GM18868 (cell line): ENCODE data around the gene SNX8.
A peak's percentile ranks its signal among the peaks of the same experiment; 100 is the strongest.

Experiments
- ATAC-seq: cut with Tn5 transposase; IDR thresholded peaks from one replicate; pipeline ENCODE4 v1.9.1; 2021; ENCODE audit warnings: mild to moderate bottlenecking, moderate library complexity; ENCODE audit not compliant: unreplicated experiment

Gene SNX8

DNA sequence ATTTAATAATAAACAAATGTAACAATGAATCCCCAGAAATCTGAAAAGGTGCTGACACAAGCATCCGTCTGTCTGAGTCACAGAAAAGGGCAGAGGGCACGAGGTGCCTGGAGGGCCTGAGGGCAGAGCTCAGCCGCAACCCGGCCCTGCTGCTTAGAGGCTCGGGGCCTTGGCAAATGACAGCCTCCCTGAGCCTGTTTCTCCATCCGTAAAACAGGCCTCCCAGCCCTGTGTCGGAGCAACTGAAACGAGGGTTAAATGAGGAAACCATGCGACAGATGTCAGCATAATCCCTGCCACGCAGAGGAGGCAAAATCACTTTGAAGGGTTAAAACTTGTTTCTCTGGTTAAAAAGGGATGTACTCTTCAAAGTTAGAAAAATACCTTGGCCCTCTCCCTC, 47.3 kb downstream of the SNX8 start:
- no peak for ATAC-seq

DNA sequence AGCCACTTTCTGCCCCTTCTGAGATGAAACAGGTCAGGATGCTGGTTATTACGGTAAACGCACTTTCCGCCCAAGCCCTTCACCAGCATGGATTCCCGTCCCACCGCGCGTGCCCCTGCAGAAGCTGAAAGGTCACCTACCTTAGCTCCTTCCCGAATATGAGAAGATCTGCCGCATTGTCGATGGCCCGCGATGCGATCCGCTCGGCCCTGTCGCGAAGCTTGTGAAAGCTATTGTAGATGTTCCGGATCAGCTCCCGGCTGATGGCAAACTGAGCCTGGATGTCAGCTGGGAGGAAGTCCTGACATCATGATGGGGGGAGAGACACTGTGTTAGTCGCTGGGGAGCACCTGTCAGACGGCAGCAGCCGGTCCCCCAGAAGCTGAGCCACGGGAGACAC, 50.1 kb downstream of the SNX8 start:
- ATAC-seq: no peak

DNA sequence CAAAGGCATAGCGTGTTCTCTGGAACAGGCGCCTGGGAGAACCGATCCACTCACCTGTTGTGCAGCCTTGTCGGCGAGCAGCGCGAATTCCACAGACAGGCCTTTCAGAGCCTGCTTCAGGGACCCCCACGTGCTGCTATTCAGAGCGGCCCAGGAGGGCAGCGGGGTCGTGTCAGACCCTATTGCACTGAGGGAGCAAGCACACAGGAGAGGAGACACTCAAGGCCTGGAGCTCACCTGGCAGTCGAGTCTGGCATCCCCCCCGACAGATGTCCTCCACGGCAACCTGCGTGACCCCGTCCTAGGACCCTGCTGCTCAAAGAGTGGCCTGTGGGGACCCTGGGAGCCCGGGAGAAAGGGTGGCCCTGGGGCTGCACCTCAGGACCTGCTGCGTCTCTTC, 51.1 kb downstream of the SNX8 start:
- ATAC-seq: no peak

DNA sequence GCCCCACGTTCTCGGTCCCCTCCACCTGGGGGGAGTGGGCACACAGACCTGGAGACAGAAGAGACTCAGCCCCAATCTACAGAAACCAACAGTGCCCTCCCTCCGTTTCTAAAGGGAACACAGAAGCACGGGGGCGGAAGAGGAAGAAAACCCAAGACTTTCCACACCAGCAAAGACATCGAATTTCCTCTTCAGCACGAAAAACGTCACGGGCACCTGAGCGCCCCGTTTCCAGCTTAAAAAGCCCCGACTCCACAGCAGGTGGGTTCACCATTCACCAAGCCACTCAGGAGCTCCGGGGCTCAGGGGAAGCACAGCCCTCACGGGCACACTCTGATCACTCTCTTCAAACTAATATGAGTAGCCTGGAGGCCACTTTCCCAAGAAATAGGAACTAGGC, 52.6 kb downstream of the SNX8 start:
- peak; percentile 42 for ATAC-seq

DNA sequence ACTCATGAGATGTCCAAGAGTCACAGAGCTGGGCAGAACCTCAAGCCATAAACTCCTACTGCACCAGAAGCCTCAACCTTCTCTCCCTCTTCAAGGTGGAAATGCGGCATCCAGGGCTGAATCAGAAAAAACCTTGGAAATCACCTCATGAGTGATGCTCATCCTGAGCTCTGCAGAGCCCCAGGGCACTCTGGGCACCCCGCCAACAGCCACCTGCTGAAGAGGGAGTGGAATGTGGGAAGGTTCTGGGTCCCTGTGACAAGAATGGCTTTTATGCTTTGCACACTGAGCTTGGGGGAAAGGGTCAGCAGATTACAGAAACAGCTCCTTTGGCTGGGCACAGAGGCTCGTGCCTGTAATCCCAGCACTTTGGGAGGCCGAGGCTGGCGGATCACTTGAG, 53.4 kb downstream of the SNX8 start:
- ATAC-seq: no peak

DNA sequence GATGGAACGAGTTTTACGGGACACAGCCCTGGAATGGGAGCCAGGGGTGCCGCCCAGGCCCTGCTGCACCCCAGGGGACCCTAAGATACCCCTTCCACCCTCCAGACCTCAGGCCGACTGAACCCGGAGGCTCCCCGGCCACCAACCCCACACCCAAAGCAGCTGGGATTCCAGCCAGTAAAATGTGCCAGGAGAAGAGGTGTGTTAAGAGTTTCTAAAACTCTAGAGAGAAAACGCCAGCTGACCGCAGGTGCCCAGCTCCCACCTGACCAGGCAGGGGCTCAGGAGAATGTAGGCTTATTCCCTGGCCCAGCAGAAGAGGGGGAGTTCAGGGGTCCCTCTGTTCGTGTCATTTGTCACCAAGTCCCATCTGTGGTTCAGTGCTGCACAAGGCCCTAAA, 54.8 kb downstream of the SNX8 start:
- ATAC-seq: no peak

DNA sequence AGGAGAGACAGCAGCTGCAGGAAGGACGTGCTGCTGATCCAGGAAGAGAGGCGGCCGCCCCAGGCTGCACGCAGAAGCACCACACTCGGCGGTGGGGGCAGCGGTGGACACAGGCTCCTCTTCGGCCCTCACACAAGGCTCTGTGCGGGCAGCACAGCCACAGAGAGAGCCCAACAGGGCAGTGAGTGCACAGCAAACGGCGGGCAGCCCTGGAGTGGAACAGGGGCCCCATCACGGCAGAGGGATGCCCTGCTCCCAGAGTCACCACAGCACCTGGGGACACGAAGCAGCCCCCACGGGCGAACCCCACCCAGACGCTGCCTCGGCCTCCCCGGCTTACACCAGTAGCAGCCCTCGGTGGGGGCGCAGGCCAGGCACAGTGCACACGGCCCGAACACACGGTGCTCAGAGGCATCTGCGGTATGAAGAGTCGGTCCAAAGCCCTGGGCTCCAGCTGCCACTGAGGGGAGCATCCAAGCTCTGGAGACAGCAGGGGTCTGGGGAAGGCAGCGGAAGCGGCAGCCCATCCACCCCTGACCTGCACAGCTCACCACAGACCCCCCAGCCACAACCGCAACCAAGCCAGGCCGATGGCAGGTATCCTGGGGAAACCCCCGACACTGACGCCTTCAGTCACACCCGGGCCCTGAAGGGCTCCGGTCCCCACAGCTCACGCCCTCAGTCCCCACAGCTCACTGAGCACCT, 55.4 kb downstream of the SNX8 start:
- ATAC-seq: peak; percentile 81

DNA sequence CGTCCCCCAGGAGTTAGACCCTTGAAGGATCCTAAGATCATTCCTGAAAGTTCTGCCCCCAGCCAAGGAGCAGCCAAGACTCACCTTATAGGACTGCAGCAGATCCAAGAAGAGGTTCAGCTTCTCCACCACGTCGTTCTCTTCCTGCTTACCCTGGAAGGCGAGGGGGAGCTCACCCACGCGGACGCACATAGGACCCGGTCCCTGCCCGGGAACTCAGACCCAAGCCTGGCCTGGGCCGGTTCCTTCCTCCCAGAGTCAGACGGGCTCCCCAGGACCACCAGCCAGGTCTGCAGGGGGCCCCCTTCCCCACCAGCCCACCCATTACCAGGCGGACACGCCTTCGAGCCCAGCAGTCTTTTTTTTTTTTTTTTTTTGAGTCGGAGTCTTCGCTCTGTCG, 56.6 kb downstream of the SNX8 start:
- ATAC-seq: no peak

DNA sequence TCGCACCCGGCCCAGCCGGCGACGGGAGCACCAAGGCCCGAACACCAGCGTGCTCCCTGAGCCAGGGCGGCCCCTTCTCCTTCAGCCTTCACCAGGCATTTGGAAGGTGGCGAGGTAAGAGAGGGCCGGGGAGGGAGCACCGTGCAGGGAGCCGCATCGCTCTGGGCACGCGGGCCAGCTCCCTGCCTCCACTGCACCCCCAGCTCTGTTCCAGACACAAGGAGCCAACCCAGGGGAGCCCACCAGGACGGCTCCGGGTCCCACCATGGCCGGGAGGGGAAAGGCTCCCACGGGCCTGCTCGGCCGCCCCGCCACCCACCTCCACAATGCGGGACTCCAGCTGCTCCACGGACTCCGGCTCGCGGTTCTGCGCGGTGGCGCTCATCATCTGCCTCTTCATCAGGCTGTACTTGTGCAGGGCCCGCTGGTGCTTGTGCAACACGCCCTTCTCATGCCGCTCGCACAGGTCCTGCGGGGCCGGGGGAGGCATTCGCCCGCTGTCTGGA, 57.1 kb downstream of the SNX8 start:
- ATAC-seq: no peak

DNA sequence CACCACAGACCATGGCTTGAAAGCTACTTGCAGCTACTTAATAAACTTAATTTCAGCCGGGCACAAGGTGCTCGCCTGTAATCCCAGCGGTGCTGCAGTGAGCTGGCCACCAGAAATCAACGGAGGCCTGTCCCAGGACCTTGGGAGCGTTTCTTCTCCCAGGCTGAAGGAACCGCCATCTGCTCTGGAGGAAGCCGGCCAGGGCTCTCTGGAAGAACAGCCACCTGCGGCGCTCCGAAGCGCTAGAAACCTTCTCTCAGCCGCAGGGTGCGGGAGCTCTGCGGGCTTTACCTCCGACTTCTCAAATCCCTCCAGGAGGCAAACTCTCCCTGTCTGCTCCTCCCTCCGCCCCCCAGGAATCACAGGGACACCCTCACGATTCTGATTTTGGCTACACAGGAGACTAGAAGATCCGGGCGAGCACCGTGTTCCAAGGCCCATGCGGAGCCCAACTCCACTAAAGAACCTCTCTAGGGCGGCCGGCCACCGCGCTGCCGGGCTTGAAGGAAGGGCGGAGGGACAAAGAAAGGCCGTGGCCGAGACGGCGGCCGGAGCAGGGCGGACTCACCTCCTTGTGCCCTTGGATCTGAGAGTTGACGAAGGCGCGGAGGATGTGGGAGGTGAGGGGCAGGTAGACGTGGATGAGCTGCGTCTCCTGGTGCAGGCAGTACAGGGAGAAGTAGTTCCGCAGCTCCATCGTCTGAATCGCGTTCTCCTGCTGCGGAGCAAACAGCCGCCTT, 57.8 kb downstream of the SNX8 start:
- ATAC-seq: no peak

DNA sequence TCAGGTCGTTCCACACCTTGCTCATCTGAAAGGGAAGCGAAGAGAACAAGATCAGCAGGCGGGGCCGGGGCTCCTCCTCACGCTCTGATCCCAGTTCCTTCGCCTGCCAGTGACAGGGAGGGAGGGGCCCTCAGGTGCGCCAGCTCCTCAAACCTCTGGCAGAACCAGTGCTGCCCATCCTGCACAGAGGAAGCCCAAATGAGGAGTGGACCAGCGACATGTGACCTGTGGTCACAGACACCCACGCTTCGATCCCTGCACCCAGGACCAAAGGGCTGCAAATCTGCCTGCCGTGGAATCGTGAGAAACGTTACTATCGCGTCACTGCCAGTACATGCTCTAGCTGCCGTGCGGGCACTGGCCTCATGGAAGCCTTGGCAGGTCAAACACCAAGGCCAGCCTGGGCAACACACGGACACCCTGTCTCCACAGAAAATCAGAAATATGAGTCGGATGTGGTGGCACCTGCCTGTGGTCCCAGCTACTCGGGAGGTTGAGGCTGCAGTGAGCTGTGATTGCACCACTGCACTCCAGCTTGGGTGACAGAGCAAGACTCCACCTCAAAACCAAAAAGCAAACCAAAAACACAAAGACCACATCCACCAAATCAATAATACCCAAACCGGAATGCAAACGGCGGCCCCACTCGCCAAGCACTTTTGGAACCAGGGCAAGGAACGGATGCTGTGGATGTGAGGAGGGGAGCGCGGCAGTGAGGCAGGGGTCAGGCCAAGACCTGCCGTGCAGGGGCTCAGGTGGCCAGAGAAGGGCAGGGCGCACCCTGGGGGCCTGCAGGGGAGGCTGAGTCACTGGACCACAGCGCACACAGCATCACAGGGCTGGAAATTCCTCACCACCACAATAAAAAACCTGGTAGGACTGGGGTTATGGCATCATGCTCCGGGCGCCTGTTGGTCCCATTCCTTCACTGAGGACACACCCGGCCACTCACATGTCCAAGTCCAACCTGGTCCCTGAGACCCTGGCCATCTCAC, 58.8 kb downstream of the SNX8 start:
- no peak for ATAC-seq

DNA sequence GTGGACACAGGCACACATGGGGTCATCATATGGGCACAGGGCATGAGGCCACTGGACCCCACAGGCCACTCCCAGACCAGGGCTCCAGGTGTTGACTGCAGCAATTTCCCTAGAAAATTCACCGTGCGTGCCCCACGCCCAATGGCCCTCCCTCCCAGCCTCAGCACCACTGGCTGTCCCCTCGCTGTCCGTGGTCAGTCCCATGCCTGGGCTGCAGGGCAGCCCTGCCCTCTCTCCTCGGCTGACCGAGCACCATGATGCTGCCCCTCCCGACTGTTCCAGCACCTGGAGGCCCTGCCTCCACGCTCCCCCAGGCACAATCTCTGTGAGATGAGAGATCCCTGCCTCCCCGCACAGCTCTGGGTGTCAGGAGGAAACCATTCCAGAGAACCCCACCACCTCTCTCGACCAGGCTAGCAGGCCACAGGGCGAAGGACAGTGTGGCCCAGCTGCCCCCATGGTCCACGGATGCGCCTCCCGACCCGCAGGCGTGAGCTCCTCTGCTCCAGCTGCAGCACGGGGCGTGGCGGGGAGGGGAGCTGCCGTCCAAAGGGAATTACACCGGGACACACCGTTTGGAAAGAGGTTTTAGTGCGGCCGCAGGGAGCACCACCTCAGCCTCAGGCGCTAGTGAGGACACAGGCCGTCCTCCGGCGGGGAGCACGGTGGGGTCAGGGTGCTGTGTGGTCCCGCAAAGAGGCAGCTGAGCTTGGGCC, 59.7 kb downstream of the SNX8 start:
- ATAC-seq: no peak

DNA sequence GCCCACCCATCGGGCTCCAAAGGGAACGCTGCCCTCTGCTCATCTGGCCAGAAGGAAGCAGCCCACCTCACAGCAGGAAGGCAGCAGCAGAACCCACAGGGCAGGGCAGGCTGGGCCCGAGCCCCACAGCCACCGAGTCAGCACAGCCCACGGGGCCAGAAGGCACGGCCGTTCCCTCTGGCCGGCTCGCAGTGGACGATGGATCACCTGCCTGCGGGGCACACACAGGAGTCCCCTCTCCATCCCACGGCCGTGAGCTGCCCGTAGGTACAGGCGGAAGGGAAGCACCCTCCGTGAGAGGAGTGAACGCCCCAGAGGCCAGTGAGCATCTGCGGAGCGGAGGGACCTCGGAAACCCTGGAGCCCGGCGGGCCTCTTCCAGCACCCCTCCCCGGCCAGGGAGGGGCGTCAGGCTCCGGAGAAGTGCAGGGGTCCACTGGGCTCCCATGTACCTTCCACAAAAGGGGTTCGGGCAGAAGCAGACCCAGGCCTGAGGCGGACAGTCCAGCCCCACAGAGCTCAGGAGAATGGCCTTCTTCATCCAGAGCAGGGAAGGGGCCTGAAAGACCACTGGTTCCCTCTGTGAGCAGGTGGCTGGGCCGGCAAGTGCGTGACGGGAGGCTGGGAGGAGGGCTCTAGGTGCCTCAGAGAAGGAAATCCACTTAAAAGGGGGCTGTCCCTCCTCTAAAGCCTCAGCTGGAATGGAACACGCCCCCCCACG, 60.6 kb downstream of the SNX8 start:
- ATAC-seq: no peak

DNA sequence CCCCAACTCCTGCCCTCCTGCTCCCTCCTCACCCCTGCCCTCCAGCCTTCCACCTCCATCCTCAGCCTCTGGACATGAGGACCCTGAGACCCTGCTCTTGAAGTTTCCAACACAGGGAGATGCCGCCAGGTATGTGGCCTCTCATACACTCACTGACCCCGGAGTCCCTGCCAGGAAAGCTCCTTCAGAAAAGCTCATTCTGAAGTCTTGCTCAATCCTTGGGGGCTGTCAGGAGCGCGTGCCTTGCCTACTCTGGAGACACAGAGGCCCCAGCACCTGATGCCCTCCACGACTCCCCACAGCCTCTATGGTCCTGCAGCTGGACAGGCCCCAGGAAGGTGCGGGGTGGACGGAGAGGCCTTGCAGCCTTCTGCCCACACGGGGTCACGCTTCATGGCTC, 61.2 kb downstream of the SNX8 start:
- ATAC-seq: no peak

DNA sequence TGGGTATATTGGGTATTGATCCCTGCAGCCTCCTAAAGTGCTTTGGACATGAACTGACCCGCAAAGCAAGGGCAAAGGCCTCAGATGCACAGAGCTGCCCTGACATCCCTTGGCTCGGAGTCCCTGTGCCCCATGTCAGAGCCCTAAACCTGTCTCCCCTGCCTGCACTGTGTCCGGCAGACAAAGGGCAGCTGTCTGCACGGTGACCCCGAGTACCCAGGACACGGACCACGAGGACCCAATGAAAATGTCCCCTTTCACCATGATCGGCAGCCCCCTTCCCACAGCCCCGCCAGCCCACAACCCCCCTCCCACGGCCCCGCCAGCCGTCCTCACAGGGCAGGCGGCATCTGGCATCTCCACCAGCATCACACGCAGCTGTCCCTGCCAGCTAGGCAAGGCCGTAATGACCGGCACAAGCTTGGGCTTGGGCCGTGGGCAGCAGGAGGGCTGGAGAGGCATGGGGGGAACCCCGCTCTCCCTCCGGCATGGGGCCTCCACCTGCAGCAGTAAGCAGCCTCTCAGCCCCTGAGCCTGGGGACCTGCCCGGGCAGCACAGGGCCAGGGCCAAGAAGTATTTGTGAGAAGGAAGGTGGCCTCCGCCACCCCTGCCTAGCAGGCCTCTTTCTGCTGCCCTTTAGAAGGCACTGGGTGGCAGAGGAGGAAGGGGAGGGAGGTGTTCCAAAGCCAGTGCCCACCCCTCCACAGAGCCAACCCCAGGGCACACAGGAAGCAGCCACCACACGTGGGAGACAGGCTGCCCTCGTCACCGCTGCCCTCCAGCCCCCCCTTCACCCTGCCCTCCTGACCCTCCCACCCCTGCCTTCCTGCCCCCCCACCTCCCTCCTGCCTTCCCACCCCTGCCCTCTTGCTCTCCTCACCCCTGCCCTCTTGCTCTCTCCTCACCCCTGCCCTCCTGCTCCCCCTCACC, 62.1 kb downstream of the SNX8 start:
- ATAC-seq: no peak

DNA sequence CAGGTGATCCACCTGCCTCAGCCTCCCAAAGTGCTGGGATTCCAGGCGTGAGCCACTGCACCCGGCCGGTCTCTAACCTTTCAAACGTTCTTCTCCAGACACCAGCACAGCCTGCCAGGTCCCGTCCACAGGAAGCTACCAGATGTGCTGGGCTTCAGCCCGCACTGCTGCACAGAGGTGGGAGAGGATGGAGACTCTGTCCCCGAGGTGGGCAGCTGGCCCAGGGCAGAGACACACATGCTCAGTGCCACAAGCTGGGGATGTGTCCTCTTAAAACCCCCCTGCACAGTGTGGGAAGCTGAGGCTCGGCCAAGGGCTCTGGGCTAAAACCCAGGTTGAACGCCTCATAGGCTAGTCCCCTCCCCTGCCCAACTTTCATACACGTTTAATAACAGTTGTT, 62.9 kb downstream of the SNX8 start:
- ATAC-seq: no peak

DNA sequence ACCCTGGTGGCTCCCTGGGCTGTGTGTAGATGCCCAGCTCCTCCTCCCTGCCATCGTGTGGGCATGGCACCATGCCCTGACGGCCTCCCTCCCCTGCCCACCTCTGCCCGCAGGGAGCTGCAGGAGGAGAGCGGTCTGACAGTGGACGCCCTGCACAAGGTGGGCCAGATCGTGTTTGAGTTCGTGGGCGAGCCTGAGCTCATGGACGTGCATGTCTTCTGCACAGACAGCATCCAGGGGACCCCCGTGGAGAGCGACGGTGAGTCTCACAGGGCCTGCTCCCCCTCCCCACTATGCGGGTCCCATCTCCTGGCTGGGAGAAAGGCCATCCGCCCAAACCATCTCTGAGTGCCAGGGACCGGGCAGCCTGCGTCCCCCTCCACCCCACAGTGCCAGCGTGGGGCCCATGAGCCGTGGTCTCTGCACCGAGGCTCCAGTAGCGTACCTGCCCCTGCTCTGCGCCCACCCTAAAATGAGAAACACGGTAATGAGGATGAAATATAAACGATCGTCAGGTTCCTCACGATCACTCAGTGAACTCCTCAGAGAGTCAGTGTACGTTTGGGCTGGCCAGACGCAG, 64.4 kb downstream of the SNX8 start:
- no peak for ATAC-seq

DNA sequence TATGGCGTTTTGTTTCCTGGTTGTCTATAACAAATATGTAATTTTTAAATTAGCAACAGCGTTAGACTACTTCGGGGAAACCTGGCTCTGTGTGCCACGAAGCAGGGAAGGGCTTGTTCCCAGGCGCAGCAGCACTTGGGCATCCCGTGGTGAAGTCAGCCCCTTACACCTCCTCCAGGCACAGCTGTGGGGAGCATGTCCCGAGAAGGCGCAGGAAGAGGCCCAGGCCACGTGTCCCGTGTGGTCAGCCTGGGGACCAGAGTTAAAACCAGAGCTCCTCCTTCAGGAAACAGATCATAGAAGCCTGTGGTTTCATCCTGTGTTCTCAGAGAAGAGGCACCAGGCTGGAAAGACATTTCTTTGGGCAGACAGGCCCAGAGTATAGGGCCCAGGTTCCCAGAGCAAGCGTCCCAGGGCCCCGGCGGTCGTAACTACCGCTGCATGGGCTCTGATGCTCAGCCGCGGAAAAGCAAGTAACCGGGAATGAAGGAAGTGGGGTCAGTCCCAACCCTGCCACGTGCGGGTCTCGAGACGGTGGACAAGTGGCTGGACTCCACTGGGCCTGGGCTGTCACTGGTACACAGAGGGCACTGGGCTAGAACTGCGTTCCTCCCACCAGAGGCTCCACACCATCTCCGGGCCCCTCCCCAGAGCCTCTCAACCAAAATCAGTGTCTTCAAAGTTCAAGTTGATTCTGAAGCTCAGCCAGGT, 65.1 kb downstream of the SNX8 start:
- ATAC-seq: no peak
